Stimulated activated memory B cell treated with anti-CD40 and anti-IgM and Interleukin-4, amounts not matched to agents 10 μg/mL and 1 μg/mL and 100 μg/mL, for 72 hours (primary cell): Measurements from ENCODE around the gene KLF3.

Experiments
- ATAC-seq: fragments of 150-1000 bp; cut with Tn5 transposase; 2 replicates; pipeline ENCODE4 v1.10.0; 2021
- H3K27ac Mint-ChIP-seq: one replicate; pipeline ENCODE4 v1.8.0; 2022; ENCODE audit warnings: mild to moderate bottlenecking, mixed read lengths
- H3K27me3 Mint-ChIP-seq: one replicate; pipeline ENCODE4 v1.8.0; 2022; ENCODE audit warnings: mixed read lengths
- H3K36me3 Mint-ChIP-seq: one replicate; pipeline ENCODE4 v1.8.0; 2022; ENCODE audit warnings: mixed read lengths
- H3K4me1 Mint-ChIP-seq: one replicate; pipeline ENCODE4 v1.8.0; 2022; ENCODE audit warnings: mixed read lengths
- H3K4me3 Mint-ChIP-seq: one replicate; pipeline ENCODE4 v1.8.0; 2022; ENCODE audit warnings: mild to moderate bottlenecking, moderate library complexity, mixed read lengths
- H3K9me3 Mint-ChIP-seq: one replicate; pipeline ENCODE4 v1.8.0; 2022; ENCODE audit warnings: mixed read lengths

The KLF3 gene

GRCh38 chr4:38675146-38676121, 11.4 kb downstream of the KLF3 start:
- H3K9me3 Mint-ChIP-seq: peaks cover 3% of the 10 kb centered on the region
- H3K4me1 Mint-ChIP-seq: peaks cover 55% of the 10 kb centered on the region
- peak overlapping the region; percentile 83 for H3K27ac Mint-ChIP-seq
- no peaks in the 10 kb centered on the region for H3K27me3 Mint-ChIP-seq
- ATAC-seq: peak; percentile 57
- no peak overlapping the region for H3K4me3 Mint-ChIP-seq
- H3K36me3 Mint-ChIP-seq: peaks cover 15% of the 10 kb centered on the region

GRCh38 chr4:38676986-38677385, 13.0 kb downstream of the KLF3 start:
- Mint-ChIP-seq H3K4me1 (peaks cover 40% of the 10 kb centered on the region), H3K4me3 (no peak overlapping the region), H3K27me3 (no peaks in the 10 kb centered on the region), H3K9me3 (peaks cover 3% of the 10 kb centered on the region), H3K27ac (no peak overlapping the region), H3K36me3 (peaks cover 20% of the 10 kb centered on the region)
- ATAC-seq: no peak

- H3K9me3 Mint-ChIP-seq: peaks cover 3% of the 10 kb centered on the region
- ATAC-seq: no peak
- no peak overlapping the region for H3K4me3 Mint-ChIP-seq
- no peak overlapping the region for H3K27ac Mint-ChIP-seq
- H3K36me3 Mint-ChIP-seq: peaks cover 20% of the 10 kb centered on the region
- H3K4me1 Mint-ChIP-seq: peaks cover 35% of the 10 kb centered on the region
- no peaks in the 10 kb centered on the region for H3K27me3 Mint-ChIP-seq
These were observed 13.4 kb downstream of the KLF3 start for GRCh38 chr4:38677441-38677840.

GRCh38 chr4:38678078-38678477, 14.1 kb downstream of the KLF3 start:
- Mint-ChIP-seq H3K36me3 (peaks cover 20% of the 10 kb centered on the region), H3K27me3 (no peaks in the 10 kb centered on the region), H3K9me3 (peaks cover 3% of the 10 kb centered on the region), H3K4me1 (peaks cover 29% of the 10 kb centered on the region), H3K4me3 (no peak overlapping the region), H3K27ac (no peak overlapping the region)
- no peak for ATAC-seq

- Mint-ChIP-seq H3K9me3 (peaks cover 3% of the 10 kb centered on the region), H3K4me1 (peaks cover 12% of the 10 kb centered on the region), H3K36me3 (peaks cover 32% of the 10 kb centered on the region), H3K27me3 (no peaks in the 10 kb centered on the region), H3K27ac (no peak overlapping the region), H3K4me3 (no peak overlapping the region)
- ATAC-seq: no peak
These were observed 15.9 kb downstream of the KLF3 start for GRCh38 chr4:38679921-38680320.

GRCh38 chr4:38681281-38681991, 17.4 kb downstream of the KLF3 start:
- H3K36me3 Mint-ChIP-seq: peaks cover 39% of the 10 kb centered on the region
- no peaks in the 10 kb centered on the region for H3K27me3 Mint-ChIP-seq
- peaks cover 3% of the 10 kb centered on the region for H3K9me3 Mint-ChIP-seq
- ATAC-seq: no peak
- no peak overlapping the region for H3K27ac Mint-ChIP-seq
- peaks cover 4% of the 10 kb centered on the region for H3K4me1 Mint-ChIP-seq
- no peak overlapping the region for H3K4me3 Mint-ChIP-seq

- ATAC-seq: no peak
- Mint-ChIP-seq H3K36me3 (peaks cover 42% of the 10 kb centered on the region), H3K27ac (no peak overlapping the region), H3K9me3 (peaks cover 3% of the 10 kb centered on the region), H3K4me1 (peaks cover 4% of the 10 kb centered on the region), H3K4me3 (no peak overlapping the region), H3K27me3 (no peaks in the 10 kb centered on the region)
These were observed 18.3 kb downstream of the KLF3 start for GRCh38 chr4:38682336-38682735.

GRCh38 chr4:38683276-38683675, 19.3 kb downstream of the KLF3 start:
- Mint-ChIP-seq H3K4me1 (peaks cover 4% of the 10 kb centered on the region), H3K27me3 (no peaks in the 10 kb centered on the region), H3K27ac (no peak overlapping the region), H3K4me3 (no peak overlapping the region), H3K9me3 (peaks cover 3% of the 10 kb centered on the region), H3K36me3 (peaks cover 42% of the 10 kb centered on the region)
- no peak for ATAC-seq

GRCh38 chr4:38684271-38684670, 20.3 kb downstream of the KLF3 start:
- ATAC-seq: no peak
- Mint-ChIP-seq H3K4me1 (peaks cover 4% of the 10 kb centered on the region), H3K27me3 (no peaks in the 10 kb centered on the region), H3K27ac (no peak overlapping the region), H3K4me3 (no peak overlapping the region), H3K9me3 (no peaks in the 10 kb centered on the region), H3K36me3 (peaks cover 43% of the 10 kb centered on the region)

GRCh38 chr4:38684951-38685844, 21.2 kb downstream of the KLF3 start:
- Mint-ChIP-seq H3K4me1 (no peaks in the 10 kb centered on the region), H3K36me3 (peaks cover 44% of the 10 kb centered on the region), H3K9me3 (no peaks in the 10 kb centered on the region), H3K4me3 (no peak overlapping the region), H3K27ac (no peak overlapping the region), H3K27me3 (no peaks in the 10 kb centered on the region)
- no peak for ATAC-seq

- Mint-ChIP-seq H3K9me3 (no peaks in the 10 kb centered on the region), H3K27me3 (no peaks in the 10 kb centered on the region), H3K36me3 (peaks cover 51% of the 10 kb centered on the region), H3K4me1 (no peaks in the 10 kb centered on the region), H3K4me3 (no peak overlapping the region), H3K27ac (no peak overlapping the region)
- ATAC-seq: no peak
These were observed 22.7 kb downstream of the KLF3 start for GRCh38 chr4:38686682-38687081.

- no peaks in the 10 kb centered on the region for H3K9me3 Mint-ChIP-seq
- H3K4me1 Mint-ChIP-seq: no peaks in the 10 kb centered on the region
- no peak overlapping the region for H3K27ac Mint-ChIP-seq
- H3K27me3 Mint-ChIP-seq: no peaks in the 10 kb centered on the region
- H3K4me3 Mint-ChIP-seq: no peak overlapping the region
- H3K36me3 Mint-ChIP-seq: peaks cover 51% of the 10 kb centered on the region
- no peak for ATAC-seq
These were observed 23.6 kb downstream of the KLF3 start for GRCh38 chr4:38687571-38688011.

- Mint-ChIP-seq H3K9me3 (no peaks in the 10 kb centered on the region), H3K27ac (no peak overlapping the region), H3K4me1 (no peaks in the 10 kb centered on the region), H3K36me3 (peaks cover 55% of the 10 kb centered on the region), H3K27me3 (no peaks in the 10 kb centered on the region), H3K4me3 (no peak overlapping the region)
- no peak for ATAC-seq
These were observed 24.8 kb downstream of the KLF3 start for GRCh38 chr4:38688676-38689355.

GRCh38 chr4:38691251-38692008, 27.4 kb downstream of the KLF3 start:
- no peak overlapping the region for H3K4me3 Mint-ChIP-seq
- no peaks in the 10 kb centered on the region for H3K4me1 Mint-ChIP-seq
- no peak overlapping the region for H3K27ac Mint-ChIP-seq
- H3K27me3 Mint-ChIP-seq: no peaks in the 10 kb centered on the region
- ATAC-seq: no peak
- no peaks in the 10 kb centered on the region for H3K9me3 Mint-ChIP-seq
- peaks cover 59% of the 10 kb centered on the region for H3K36me3 Mint-ChIP-seq
